HG02798 (cell line): Measurements from ENCODE around the gene ACOT13.
"Not testable (repeated sequence)": the region's sequence is repeated elsewhere in the genome, so short reads cannot be mapped to it uniquely, and the experiment has no call there.

Source experiments
- ATAC-seq: cut with Tn5 transposase; IDR thresholded peaks from one replicate; pipeline ENCODE4 v1.9.1; 2021; ENCODE audit warnings: mild to moderate bottlenecking; ENCODE audit not compliant: unreplicated experiment, poor library complexity

ACOT13 gene

GRCh38 chr6:24690593-24690992 lies 23.7 kb downstream of the ACOT13 start:
- ATAC-seq, result no peak

DNA sequence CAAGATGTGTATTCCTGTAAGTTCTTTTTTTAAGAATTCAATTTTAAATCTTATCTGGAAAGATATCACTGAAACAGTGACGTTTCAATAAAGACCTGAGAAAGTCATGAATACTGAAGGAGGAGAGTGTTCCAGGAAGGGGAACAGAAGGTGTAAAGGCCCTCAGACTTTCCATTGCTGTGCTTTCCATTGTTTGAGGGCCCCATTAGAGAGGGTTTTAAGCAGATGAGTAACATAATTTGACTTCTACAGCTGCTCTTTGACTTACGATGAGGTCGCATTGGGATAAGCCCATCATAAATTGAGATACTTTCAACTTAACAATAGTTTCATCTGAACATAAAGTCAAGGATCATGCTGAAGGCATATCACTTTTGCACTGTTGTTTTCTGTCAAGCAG lies 24.7 kb downstream of the ACOT13 start:
- no peak for ATAC-seq

DNA sequence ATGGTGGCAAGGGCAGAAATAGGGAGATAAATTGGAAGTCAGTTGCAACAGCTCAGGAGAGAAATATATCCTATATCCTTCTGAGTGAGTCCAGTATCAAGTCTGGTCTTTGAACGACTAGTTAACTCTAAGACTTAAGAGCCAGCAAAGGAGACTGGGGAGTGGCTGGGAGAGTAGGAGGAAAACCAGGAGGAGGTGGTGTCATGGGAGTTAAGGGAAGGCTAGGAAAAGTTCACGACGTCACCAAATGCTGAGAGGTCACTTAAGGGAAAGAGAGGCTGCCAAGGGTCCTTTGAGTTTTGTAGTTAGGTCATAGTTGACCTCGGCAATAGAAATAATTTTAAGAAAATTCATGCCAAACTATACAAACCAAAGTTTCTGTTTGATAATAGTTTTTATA lies 25.1 kb downstream of the ACOT13 start:
- ATAC-seq, result no peak

- no peak for ATAC-seq
Measured at GRCh38 chr6:24692415-24692814, 25.5 kb downstream of the ACOT13 start.

- ATAC-seq, result no peak
Measured at GRCh38 chr6:24692848-24693592, 26.1 kb downstream of the ACOT13 start.

GRCh38 chr6:24694198-24694597 lies 27.3 kb downstream of the ACOT13 start:
- ATAC-seq, result peak; percentile 41

DNA sequence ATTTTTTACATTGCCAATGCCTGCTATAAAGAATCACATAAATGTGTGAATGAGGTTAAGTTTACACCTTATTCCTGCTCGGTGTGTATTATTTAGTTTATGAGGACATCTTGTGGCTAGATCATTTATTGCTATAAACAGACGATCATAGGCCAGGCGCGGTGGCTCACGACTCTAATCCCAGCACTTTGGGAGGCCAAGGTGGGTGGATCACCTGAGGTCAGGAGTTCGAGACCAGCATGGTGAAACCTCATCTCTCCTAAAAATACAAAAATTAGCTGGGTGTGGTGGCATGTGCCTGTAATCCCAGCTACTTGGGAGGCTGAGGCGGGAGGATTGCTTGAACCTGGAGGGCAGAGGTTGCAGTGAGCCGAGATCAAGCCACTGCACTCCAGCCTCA lies 28.8 kb downstream of the ACOT13 start:
- ATAC-seq, result peak; percentile 60

- ATAC-seq, result no peak
Measured at GRCh38 chr6:24696097-24696496, 29.2 kb downstream of the ACOT13 start.

DNA sequence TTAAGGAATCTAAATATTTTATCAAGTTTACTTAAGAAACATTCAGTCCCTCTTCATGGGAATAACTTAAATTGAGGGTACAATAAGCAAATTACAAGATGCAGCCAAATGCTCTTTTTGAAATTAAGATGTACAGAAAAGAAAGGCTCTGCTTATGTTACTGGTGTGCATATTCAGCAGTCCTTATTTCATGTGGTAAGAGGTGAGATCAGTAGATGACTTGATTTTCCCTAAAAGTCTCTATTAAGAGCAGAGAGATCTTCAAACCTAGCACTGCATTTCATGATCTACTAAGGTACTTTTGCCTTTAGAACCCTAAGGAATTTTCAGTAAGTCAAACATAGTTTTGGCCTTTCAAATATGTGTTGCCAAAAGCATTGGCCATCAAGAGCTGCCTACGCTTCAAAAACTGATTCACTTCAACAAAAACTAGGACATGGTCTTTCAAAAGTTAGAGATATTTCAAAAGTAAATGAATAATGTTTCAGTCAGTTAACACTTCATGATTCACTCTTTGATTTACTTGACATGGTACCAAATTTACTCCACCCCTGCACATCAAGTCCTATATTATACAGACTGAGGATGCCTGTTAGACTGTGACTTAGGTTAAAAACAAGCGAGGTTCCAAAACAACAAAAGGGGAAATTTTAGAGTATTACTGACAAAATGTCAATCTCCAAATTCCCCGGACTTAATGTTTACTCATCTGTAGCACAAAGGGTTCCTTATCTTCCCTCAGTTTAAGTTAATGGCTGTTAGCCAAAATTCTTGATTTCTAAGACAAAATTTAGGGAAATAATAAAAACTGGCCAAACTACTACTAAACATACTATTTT lies 32.9 kb downstream of the ACOT13 start:
- ATAC-seq, result no peak

DNA sequence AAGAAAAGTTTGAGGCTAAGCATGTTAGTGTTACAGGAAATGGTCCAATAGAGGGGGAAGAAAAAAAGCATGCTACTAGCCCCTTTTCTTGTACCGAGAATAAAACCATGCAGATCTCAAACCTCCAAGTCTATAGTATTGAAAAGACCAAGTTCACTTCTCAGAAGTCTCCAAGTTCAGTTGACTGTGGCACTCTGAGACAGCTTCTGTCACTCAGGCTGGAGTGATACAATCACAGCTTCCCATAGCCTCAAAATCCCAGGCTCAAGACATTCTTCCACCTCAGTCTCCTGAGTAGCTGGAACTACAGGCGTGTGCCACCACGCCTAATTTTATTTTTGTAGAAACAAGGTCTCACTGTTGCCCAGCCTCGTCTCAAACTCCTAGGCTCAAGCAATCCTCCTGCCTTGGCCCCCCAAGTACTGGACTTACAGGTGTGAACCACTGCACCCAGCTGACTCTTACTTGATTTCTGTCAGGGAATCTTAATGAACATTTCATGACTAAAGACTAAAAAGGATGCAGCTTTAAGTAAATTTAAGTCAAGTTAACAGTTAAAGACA lies 35.9 kb downstream of the ACOT13 start:
- no peak for ATAC-seq

- no peak for ATAC-seq
Measured at GRCh38 chr6:24704468-24704867, 37.6 kb downstream of the ACOT13 start.

- no peak for ATAC-seq
Measured at GRCh38 chr6:24708612-24709011, 41.7 kb downstream of the ACOT13 start.

- ATAC-seq, result no peak
Measured at GRCh38 chr6:24709014-24709711, 42.3 kb downstream of the ACOT13 start.

DNA sequence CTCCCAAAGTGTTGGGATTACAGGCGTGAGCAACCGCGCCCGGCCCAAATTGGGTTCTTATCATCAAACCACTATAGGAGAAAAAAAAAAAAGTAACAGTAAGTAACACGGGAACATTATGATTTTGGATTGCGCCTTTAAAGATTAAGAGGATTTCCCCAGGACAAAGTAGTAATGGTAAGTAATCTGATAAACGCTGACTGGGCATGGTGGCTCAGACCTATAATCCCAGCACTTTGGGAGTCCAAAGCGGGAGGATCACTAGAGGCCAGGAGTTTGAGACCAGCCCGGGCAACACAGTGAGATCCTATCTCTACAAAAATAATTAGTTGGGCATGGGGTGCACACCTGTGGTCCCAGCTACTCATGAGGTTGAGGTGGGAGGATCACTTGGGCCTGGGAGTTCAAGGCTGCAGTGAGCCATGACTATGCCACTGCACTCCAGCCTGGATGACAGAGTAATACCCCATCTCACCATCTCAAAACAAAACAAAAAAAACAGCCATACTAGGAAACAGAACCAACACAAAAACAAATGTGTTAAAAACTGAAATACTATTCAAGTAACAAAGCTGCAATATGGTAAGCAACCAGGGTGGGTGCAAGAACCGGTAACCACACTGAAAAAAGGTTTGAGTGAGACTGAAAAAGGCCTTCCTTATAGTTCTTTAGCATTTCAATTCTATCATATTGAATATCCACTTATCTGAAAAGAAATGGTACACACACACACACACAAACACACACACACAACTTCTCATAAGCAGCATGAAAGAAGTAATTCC lies 43.8 kb downstream of the ACOT13 start:
- no peak for ATAC-seq

- ATAC-seq, result not testable (repeated sequence)
Measured at GRCh38 chr6:24716602-24717148, 49.8 kb downstream of the ACOT13 start.

DNA sequence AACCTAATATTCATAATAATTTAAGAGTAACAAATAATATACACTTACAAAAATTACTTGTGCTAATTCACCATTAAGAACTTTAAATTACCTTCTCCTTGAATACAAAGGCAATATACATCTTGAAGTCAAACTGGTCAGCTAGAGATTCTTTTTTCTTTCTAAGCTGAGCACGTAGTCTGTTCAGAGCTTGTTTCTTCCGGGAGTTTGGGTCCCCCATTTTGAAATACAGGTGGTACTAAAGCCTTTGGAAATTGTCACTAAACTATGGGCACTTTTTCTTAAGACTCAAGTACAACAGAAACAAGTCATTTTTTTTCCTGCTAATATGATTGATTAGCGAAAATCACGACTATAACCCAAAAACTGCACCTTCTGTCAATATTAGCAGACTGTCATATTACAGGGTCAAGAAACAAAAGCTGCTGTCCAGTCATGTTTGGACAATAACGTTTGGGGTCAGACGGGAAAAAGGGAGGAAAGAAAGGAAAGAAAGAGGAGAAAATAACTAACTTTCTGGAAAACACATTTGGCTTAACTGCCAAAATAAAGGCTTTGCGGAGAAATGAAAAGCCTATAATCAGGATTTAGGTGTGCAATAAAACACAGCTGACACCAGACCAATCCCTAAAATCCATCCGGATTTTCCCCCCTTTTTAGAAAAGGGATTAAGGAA lies 51.7 kb downstream of the ACOT13 start:
- ATAC-seq, result no peak

DNA sequence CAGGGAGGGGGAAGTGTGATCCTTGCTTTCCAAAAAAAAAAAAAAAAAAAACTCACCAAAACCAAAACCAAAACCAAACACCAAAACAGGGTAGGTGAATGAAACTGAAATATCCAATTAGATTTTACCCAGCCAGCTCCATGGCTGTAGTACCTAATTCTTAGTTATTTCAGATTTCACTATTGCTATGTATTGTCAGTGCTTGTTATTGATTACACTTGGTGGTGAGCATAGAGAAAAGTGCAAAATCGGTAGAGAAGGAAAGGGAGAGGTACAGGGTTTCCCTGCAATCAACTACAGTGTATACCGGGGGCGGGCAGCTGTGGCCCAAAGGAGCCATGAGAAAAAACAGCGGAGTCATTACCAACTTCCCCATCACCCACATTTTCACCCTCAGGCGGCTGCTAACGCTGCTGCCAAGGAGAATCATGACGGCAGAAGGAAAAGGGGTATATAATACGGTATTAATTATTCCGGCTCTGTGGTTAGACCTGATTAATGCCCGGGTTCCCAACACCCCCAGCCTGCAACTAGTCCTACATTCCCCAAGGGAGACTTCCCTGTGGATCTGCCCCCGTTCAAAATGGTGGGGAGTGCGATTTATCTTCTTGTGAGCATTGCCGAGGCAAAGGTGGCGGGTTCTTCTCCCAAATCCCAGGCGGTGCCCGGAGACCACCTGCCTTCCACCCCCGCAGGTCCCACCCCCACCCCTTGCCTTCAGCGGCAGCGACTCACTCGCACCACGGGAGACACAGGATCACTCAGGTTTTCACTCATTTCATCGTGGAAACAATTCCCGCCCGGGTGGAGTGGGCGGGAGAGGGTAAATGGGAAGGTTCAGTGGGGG lies 52.5 kb downstream of the ACOT13 start, which contains the start of gene C6orf62:
Gene C6orf62, minus strand, starts transcription at position 30 of the 847 bp plus-strand sequence. CDS start 486 bp downstream, outside the sequence.
- ATAC-seq, result peak; percentile 10

- peak; percentile 23 for ATAC-seq
Measured at GRCh38 chr6:24720131-24720603, 53.3 kb downstream of the ACOT13 start.
